Panc1 (cell line): ENCODE data around the gene CBLN1. TPM values are rescaled to one million over a fixed set of nuclear protein-coding genes. Genes with fewer than 3 reads are reported as not detected.

Experiments
- ATAC-seq: fragments of 200-7000 bp; cut with Tn5 transposase; 2 replicates; pipeline ENCODE4 v1.9.1; 2020; ENCODE audit warnings: mild to moderate bottlenecking, moderate library complexity
- Bru-seq: library from RNA; stranded (reverse); fragments of 400-500 nt; gene quantifications from one replicate; lab custom pipeline; 2021; lab: Mats Ljungman, UMichigan
- BruChase-seq, 2 experiments: library from RNA; stranded (reverse); fragments of 400-500 nt; gene quantifications; one replicate each; lab custom pipeline; 2021; lab: Mats Ljungman, UMichigan
- BruUV-seq: library from RNA; stranded (reverse); fragments of 400-500 nt; replicated peaks from 2 replicates; lab custom pipeline; 2021; lab: Mats Ljungman, UMichigan
- CTCF ChIA-PET: fragments of 300-600 bp; sonication (Branson Sonifier 250); formaldehyde crosslinking; loops from one replicate; lab custom pipeline; 2022; ENCODE audit warnings: antibody characterized with exemption; lab: Charles Lee
- POLR2A ChIA-PET: fragments of 300-600 bp; sonication (Branson Sonifier 250); formaldehyde crosslinking; loops from one replicate; lab custom pipeline; 2022; ENCODE audit warnings: antibody characterized with exemption; lab: Charles Lee
- DNase-seq: peaks from one replicate; pipeline ENCODE4 v3.0.0-alpha.2; 2010; ENCODE audit warnings: low read depth, low spot score
- H3K27ac ChIP-seq: 2 replicates; pipeline ENCODE4 v1.5.1; 2011; ENCODE audit warnings: mild to moderate bottlenecking, low read length, inconsistent platforms
- H3K27me3 ChIP-seq: fragments of 200-500 bp; sonication (Bioruptor generic); 2 replicates; pipeline ENCODE4 v1.6.0; 2014; ENCODE audit warnings: low read length, inconsistent platforms; ENCODE audit not compliant: control insufficient read depth, insufficient read depth
- H3K36me3 ChIP-seq: fragments of 200-500 bp; sonication (Bioruptor generic); 2 replicates; pipeline ENCODE4 v1.5.1; 2014; ENCODE audit warnings: inconsistent platforms, mild to moderate bottlenecking, low read length, moderate library complexity; ENCODE audit not compliant: control insufficient read depth, insufficient read depth
- H3K4me1 ChIP-seq: 2 replicates; pipeline ENCODE4 v1.5.1; 2011; ENCODE audit warnings: inconsistent platforms, mild to moderate bottlenecking, low read length, moderate library complexity; ENCODE audit not compliant: control insufficient read depth, insufficient read depth
- H3K4me3 ChIP-seq, 2 experiments: 2 replicates each; pipeline ENCODE4 v1.5.1; 2011 to 2012; ENCODE audit warnings: low read depth in 2 of 2, low read length in 2 of 2, mild to moderate bottlenecking in 2 of 2, inconsistent platforms in 1 of 2, moderate library complexity in 1 of 2
- H3K9me3 ChIP-seq: fragments of 200-500 bp; sonication (Bioruptor generic); 2 replicates; pipeline ENCODE4 v1.5.1; 2014; ENCODE audit warnings: low read depth, mild to moderate bottlenecking, inconsistent platforms, low read length, moderate library complexity; ENCODE audit not compliant: control insufficient read depth, insufficient read depth
- POLR2AphosphoS5 ChIP-seq: IDR thresholded peaks from 2 replicates; pipeline ENCODE4 v1.6.1; 2012; ENCODE audit warnings: mild to moderate bottlenecking, low read depth, low read length, moderate library complexity
- SIN3A ChIP-seq: IDR thresholded peaks from 2 replicates; pipeline ENCODE4 v1.6.1; 2012; ENCODE audit warnings: low read depth, mild to moderate bottlenecking, low read length, moderate library complexity, borderline replicate concordance; ENCODE audit not compliant: insufficient read depth
- TCF7L2 ChIP-seq: IDR thresholded peaks from 2 replicates; pipeline ENCODE4 v1.6.1; 2011; ENCODE audit warnings: mild to moderate bottlenecking, low read depth, low read length, inconsistent platforms
- in situ Hi-C: cut with HindIII; loops from 2 replicates; pipeline ENCODE4 v1.10.0; 2016; ENCODE audit warnings: low sequenced_read_pairs, low pct_unique_long_range_greater_than_20kb
- intact Hi-C: fragments of 100-400 bp; cut with micrococcal nuclease; formaldehyde crosslinking; loops from one replicate; pipeline ENCODE4 v1.10.0; 2022; ENCODE audit not compliant: unreplicated experiment
- long read RNA-seq: library from polyadenylated mRNA; unstranded; transcript quantifications from one replicate; pipeline ENCODE4 v2.0.0, GENCODE V29; 2021; ENCODE audit not compliant: unreplicated experiment
- polyA plus RNA-seq: library from polyadenylated mRNA; unstranded; fragments of >200 nt; gene quantifications from one replicate; pipeline ENCODE4 v1.2.1, GENCODE V29; 2012; ENCODE audit warnings: missing spikeins; ENCODE audit not compliant: insufficient read length
- total RNA-seq: library from RNA; stranded (reverse); gene quantifications from one replicate; pipeline ENCODE4 v1.2.1, GENCODE V29; 2021; ENCODE audit not compliant: unreplicated experiment
- TF ChIP-seq, protein P1 (sequence below), 2 experiments: IDR thresholded peaks; 2 replicates each; pipeline ENCODE4 v1.6.1; 2011 to 2012; ENCODE audit warnings: low read depth in 2 of 2, control low read depth in 1 of 2, low read length in 1 of 2, mild to moderate bottlenecking in 1 of 2, moderate library complexity in 1 of 2; ENCODE audit not compliant: insufficient read depth in 1 of 2
- TF ChIP-seq, protein P2 (sequence below): fragments of 450-650 bp; IDR thresholded peaks from 2 replicates; pipeline ENCODE4 v1.5.1; 2017; ENCODE audit warnings: mild to moderate bottlenecking

The CBLN1 gene
- total RNA-seq (not detected), Bru-seq, nascent RNA (not detected), BruChase-seq, experiment 1, labeled RNA remaining after a 2-hour chase (not detected), BruChase-seq, experiment 2, labeled RNA remaining after a 6-hour chase (not detected)
- polyA plus RNA-seq, result not detected
- long read RNA-seq, result 0 reads

DNA sequence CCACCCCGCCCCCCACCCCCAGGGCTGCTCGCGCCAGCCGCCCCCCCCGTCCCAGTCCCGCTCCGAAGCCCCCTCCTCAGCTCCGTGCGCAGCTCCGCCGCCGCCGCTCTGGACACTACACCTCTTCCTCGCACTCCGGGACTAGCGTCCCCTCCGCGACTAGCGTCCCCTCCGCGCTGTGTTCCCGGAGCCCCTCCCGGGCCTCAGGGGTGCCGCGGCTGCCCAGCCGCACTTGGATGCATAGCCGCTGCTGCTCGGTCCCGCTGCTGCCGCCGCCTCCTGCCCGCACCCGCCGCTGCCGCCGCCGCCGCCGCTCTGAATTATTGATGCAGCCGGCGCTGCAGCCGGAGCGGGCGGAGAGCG, at the start of gene CBLN1:
Gene CBLN1, minus strand, starts transcription at position 359 of the 363 bp plus-strand sequence. CDS start 373 bp downstream, outside the sequence.
- no TSS peak for BruUV-seq
- intact Hi-C loops, result no loop called here
- no peak within 1 kb of the TSS; a peak in 1 of 4 replicates for H3K4me3 ChIP-seq

DNA sequence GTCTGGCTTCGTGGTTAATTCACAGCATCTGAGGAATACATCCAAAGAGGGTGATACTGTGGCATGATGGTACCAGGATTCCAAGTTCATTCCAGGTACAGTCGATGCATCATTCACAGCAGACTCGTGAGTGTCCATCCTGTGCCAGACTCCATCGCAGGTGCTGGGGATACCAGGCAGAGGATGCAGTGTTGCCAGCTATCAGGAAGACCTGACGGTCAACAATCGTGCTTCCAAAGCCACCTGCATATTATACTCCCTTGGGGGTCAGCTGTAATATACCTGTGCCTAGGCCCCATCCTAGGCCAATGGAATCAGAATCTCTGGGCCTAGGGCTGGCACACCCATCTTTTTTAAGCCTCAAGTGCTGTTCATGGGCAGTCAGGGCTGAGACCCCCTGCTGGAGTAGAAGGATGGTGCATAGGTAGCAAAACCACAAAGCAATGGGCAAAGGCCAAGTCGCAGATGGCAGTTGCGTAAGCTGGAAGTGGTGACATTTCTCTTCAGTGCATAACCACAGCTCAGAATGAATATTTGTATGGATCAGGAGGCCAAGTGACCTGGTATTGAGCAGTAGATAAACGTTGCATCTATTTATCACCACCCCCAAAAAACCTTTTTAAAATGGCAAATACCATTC, 49.0 kb upstream of the CBLN1 start:
- intact Hi-C loops (no loop called here), in situ Hi-C loops (no loop called here)
- no peaks in the 10 kb centered on the region for H3K36me3 ChIP-seq
- TF ChIP-seq POLR2AphosphoS5, result no peak
- TF ChIP-seq SIN3A, result no peak
- TF ChIP-seq, protein P1, sequence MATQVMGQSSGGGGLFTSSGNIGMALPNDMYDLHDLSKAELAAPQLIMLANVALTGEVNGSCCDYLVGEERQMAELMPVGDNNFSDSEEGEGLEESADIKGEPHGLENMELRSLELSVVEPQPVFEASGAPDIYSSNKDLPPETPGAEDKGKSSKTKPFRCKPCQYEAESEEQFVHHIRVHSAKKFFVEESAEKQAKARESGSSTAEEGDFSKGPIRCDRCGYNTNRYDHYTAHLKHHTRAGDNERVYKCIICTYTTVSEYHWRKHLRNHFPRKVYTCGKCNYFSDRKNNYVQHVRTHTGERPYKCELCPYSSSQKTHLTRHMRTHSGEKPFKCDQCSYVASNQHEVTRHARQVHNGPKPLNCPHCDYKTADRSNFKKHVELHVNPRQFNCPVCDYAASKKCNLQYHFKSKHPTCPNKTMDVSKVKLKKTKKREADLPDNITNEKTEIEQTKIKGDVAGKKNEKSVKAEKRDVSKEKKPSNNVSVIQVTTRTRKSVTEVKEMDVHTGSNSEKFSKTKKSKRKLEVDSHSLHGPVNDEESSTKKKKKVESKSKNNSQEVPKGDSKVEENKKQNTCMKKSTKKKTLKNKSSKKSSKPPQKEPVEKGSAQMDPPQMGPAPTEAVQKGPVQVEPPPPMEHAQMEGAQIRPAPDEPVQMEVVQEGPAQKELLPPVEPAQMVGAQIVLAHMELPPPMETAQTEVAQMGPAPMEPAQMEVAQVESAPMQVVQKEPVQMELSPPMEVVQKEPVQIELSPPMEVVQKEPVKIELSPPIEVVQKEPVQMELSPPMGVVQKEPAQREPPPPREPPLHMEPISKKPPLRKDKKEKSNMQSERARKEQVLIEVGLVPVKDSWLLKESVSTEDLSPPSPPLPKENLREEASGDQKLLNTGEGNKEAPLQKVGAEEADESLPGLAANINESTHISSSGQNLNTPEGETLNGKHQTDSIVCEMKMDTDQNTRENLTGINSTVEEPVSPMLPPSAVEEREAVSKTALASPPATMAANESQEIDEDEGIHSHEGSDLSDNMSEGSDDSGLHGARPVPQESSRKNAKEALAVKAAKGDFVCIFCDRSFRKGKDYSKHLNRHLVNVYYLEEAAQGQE (IDR thresholded peaks at IDR 0.05; ENCODE audit: insufficient read depth in 1 of 2, low read depth in 2 of 2, low read length in 1 of 2), result no peak
- TF ChIP-seq, protein P2, sequence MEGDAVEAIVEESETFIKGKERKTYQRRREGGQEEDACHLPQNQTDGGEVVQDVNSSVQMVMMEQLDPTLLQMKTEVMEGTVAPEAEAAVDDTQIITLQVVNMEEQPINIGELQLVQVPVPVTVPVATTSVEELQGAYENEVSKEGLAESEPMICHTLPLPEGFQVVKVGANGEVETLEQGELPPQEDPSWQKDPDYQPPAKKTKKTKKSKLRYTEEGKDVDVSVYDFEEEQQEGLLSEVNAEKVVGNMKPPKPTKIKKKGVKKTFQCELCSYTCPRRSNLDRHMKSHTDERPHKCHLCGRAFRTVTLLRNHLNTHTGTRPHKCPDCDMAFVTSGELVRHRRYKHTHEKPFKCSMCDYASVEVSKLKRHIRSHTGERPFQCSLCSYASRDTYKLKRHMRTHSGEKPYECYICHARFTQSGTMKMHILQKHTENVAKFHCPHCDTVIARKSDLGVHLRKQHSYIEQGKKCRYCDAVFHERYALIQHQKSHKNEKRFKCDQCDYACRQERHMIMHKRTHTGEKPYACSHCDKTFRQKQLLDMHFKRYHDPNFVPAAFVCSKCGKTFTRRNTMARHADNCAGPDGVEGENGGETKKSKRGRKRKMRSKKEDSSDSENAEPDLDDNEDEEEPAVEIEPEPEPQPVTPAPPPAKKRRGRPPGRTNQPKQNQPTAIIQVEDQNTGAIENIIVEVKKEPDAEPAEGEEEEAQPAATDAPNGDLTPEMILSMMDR, result no peak
- no peak for TF ChIP-seq TCF7L2
- H3K9me3 ChIP-seq, result no peaks in the 10 kb centered on the region
- ATAC-seq, result no peak
- no TSS peak for BruUV-seq
- CTCF ChIA-PET, result no interaction called here
- POLR2A ChIA-PET, result no interaction called here
- no peak overlapping the region for H3K27ac ChIP-seq
- no peaks in the 10 kb centered on the region for H3K27me3 ChIP-seq
- DNase-seq, result no peak
- H3K4me1 ChIP-seq, result no peaks in the 10 kb centered on the region
- H3K4me3 ChIP-seq, result no peak overlapping the region

More for the DNA sequence above, at the start of gene CBLN1:
- Histone ChIP-seq H3K27ac (no peak within 1 kb of the TSS), H3K27me3 (peaks cover 5% of the 10 kb centered on the region), H3K36me3 (no peaks in the 10 kb centered on the region), H3K9me3 (no peaks in the 10 kb centered on the region), H3K4me1 (no peaks in the 10 kb centered on the region)
- TF ChIP-seq, protein P1 (IDR thresholded peaks at IDR 0.05; ENCODE audit: insufficient read depth in 1 of 2, low read depth in 2 of 2, low read length in 1 of 2), result no peak
- TF ChIP-seq, protein P2, result no peak
- in situ Hi-C loops, result no loop called here
- ATAC-seq (no peak), DNase-seq (no peak)
- ChIA-PET POLR2A (no interaction called here), CTCF (no interaction called here)
